Keratinocyte (primary cell): ENCODE results near the gene DLL4.

Experiments
- CTCF ChIP-seq, 3 experiments: IDR thresholded peaks in 1 of 3; conservative IDR thresholded peaks in 1 of 3; optimal IDR thresholded peaks in 1 of 3; 2 replicates in 2 of 3; 3 replicates in 1 of 3; pipeline versions ENCODE3 to v1.5.1; 2011; ENCODE audit warnings: low read length in 3 of 3, mild to moderate bottlenecking in 3 of 3, moderate library complexity in 2 of 3, control low read depth in 1 of 3, inconsistent platforms in 1 of 3; ENCODE audit not compliant: insufficient read depth in 2 of 3; ENCODE audit errors: extremely low read depth in 1 of 3
- EZH2 ChIP-seq: IDR thresholded peaks from one replicate; pipeline ENCODE4 v1.6.1; 2012; ENCODE audit warnings: inconsistent platforms, mild to moderate bottlenecking, low read length, moderate library complexity

GRCh38 chr15:40889112-40889511 is 40.0 kb upstream of the DLL4 start:
- no peak for TF ChIP-seq CTCF (optimal IDR thresholded peaks at IDR 0.05 in 1 of 3, IDR thresholded peaks at IDR 0.05 in 1 of 3, conservative IDR thresholded peaks at IDR 0.05 in 1 of 3; ENCODE audit: extremely low read depth in 1 of 3, insufficient read depth in 2 of 3, low read length in 3 of 3)
- TF ChIP-seq EZH2: no peak
